ENCODE results near the gene SRXN1. TPM values are rescaled to one million over a fixed set of nuclear protein-coding genes. Genes with fewer than 3 reads are reported as not detected.

Gene SRXN1
- total RNA-seq (2022; extraction: Qiagen RNA extraction; ENCODE audit: low read depth): 206 to 259 TPM (median 225 TPM) in 5 replicates

DNA sequence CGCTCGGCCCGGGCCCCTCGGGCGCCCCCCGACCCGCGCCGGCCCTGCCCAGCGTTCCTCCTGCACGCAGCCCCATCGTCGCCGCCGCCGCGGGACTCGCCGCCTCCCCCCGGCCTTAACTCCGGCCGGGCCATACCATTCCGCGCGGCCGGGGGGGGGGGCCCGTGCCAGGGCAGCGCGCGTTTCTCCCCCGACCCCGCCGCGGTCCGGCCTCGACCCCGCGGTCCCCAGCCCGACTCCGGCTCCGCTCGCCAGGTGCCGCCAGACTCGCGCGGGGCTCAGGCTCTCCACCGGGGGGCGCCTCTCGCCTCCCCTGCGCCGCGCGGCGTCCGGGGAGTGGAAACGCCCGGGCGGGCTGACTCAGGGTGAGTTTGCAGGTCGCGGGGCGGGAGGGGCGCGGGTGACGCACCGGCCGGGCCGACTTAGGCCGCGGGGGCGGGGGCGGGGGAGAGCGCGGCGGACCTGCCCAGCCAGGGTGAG is at the start of gene SRXN1:
Gene SRXN1 (minus strand): TSS at position 91 of the 480 bp plus-strand sequence. CDS start 15 bp downstream, at position 76.

DNA sequence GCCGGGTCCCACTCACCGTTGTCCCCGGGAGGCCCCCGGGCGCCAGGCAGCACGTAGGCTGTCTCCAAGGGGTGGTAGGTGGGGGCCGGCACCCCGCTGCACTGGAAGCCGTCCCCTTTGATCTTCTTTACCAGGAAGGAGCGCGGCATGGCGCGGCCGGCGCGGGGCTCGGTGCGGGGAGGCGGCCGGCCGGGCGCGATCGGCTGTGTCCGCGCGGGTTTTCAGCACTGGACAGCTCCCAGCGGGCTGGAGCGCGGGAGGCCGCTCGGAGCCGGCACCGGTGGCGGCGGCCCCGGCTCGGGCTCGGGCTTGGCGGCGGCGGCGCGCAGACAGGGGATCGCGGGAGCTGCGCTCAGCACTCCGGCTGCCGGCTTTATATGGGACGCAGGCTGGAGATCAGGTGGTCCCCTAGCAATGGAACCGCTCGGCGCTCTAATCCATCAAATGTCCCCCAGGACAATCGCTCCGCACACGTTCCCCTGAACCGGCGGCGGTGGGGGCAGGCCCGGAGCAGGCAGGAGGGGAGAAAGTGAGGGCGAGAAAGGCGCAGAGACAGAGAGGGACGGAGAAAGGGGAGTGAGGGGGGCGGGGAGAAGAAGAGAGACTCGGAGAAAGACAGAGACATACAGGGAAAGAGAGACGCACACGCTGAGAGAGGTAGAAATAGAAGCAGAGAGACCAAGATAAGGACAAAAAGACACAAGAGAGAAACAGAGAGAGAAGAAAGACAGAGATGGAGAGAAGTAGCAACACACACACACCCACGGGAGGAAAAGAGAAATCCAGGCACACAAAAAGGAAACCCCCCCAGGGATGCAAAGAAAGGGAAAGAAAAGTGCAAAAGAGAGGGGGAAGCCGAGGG is 22.7 kb upstream of the SRXN1 start, which contains the start of gene SCRT2:
Gene SCRT2 (minus strand): TSS at position 350 of the 862 bp plus-strand sequence. CDS start 201 bp downstream, at position 149.

DNA sequence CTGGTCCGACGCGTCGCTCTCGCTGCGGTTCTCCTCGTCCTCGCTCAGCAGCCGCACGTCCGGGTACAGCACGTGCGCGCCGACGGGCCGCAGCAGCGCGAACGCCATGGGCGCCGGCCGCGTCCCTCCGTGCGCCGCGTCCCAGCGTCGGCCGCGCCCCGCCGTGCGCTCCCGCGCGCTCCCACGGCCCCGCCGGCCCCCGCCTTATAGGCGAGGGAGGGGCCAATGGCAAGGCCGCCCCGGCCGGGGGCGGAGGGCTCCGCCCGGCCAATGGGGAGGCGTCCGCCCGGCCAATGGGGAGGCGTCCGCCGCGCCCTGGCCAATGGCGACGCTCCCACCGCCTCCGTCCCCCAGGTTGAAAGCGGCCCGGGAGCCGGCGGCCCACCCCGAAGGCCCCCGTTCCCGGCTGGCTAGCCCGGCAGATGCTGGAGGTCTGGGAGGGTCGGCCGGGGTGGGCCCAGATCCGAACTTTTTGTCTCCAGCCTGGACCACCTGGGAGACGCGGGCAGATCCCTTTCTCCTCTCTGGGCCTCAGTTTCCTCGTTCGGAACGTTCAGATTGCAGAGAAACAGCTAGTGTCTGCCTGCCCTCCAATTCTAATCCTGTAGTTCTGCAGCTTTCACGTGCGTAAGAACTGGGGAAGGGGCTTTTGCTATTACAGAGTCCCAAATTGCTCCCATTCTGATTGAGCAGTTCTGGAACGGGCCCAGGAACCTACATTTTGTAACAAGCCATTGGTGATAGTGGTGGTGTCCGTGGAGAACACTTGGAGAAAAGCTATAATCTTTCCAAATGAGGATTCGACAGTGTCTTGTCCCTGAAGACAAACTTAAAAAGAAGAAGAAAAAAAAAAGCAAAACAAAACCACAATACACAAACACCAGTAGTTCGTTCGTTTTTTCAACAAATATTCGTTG is 42.6 kb downstream of the SRXN1 start, which contains the start of gene TCF15:
Gene TCF15 (minus strand): TSS at position 180 of the 917 bp plus-strand sequence. CDS start 72 bp downstream, at position 108.

Other genes starting within 250 kb of the SRXN1 start
- 107 to 139 TPM (median 134 TPM) in 5 replicates for gene RBCK1, start 244.9 kb downstream of the SRXN1 start, total RNA-seq (2022; extraction: Qiagen RNA extraction; ENCODE audit: low read depth)
- 30.3 to 36.7 TPM (median 34.4 TPM) in 5 replicates for gene TBC1D20, start 190.7 kb downstream of the SRXN1 start, total RNA-seq (2022; extraction: Qiagen RNA extraction; ENCODE audit: low read depth)
- 130 to 167 TPM (median 147 TPM) in 5 replicates for gene CSNK2A1, start 109.4 kb downstream of the SRXN1 start, total RNA-seq (2022; extraction: Qiagen RNA extraction; ENCODE audit: low read depth)
- not detected in 5 replicates for gene TCF15, start 42.9 kb downstream of the SRXN1 start, total RNA-seq (2022; extraction: Qiagen RNA extraction; ENCODE audit: low read depth)
- gene SCRT2, start 22.6 kb upstream of the SRXN1 start, total RNA-seq (2022; extraction: Qiagen RNA extraction; ENCODE audit: low read depth): not detected in 5 replicates
- 0.24 to 0.71 TPM (median 0.40 TPM) in 5 replicates for gene SLC52A3, start 115.3 kb upstream of the SRXN1 start, total RNA-seq (2022; extraction: Qiagen RNA extraction; ENCODE audit: low read depth)
- gene FAM110A, start 180.5 kb upstream of the SRXN1 start, total RNA-seq (2022; extraction: Qiagen RNA extraction; ENCODE audit: low read depth): 6.9 to 10.9 TPM (median 10.1 TPM) in 5 replicates

Measured in A549 treated with GW870086 at 1 μM for 4 hours (cell line).